DMS 273 (cell line): ENCODE results near the gene SEC16A.

ENCODE experiments used
- DNase-seq: peaks from one replicate; lab custom pipeline; 2025; ENCODE audit not compliant: unreplicated experiment; lab: John Stamatoyannopoulos, UW

The SEC16A gene

GRCh38 chr9:136502940-136503550 is 20.2 kb upstream of the SEC16A start:
- no peak for DNase-seq

GRCh38 chr9:136502196-136502595 is 19.4 kb upstream of the SEC16A start:
- DNase-seq, result no peak

- no peak for DNase-seq
Measured at GRCh38 chr9:136501686-136502085, 18.8 kb upstream of the SEC16A start.

DNA sequence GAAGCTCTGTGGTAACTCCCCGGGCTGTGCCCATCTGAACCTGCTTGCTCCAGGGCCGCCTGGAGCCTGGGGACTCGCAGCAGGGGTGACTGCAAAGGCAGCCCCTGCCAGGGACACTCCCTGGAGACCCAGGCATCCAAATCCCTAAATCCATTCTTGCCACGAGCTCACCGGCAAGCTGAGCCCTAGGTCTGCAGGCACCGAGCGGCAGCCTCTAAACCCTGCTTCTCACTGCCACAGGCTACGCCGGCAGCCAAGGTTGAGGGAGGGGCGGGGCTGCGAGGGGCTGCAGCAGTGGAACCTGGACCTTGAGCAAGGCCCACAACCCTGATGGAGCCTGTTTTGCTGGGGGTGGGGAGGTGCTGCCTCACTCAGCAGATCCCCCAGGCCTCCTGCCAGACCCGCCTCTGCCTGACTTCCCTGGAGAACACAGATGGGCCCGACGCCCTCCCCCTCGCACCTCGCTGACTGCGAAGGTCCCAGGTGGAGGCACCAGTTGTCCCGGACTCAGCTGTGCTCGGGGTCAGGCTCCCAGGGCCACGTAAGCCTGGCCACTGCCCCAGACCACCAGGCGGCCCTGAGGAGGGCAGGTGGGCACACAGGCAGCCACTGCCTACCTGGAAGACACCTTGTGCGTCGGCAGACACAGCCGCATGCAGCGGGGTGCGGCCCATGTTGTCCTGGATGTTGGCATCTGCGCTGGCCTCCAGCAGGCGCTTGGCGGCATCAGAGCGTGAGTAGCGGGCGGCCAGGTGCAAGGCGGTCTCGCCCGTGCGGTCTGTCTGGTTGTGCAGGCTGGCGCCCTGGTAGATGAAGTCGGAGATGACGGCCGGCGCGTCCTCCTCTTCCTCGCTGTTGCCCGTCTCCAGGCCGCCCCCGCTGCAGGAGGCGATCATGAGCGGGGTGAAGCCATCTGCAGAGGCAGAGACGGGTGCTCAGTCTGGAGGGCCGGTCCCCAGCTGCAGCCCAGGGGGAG is 17.4 kb upstream of the SEC16A start:
- DNase-seq, result peak; percentile 28

- no peak for DNase-seq
Measured at GRCh38 chr9:136499071-136499934, 16.5 kb upstream of the SEC16A start.

DNA sequence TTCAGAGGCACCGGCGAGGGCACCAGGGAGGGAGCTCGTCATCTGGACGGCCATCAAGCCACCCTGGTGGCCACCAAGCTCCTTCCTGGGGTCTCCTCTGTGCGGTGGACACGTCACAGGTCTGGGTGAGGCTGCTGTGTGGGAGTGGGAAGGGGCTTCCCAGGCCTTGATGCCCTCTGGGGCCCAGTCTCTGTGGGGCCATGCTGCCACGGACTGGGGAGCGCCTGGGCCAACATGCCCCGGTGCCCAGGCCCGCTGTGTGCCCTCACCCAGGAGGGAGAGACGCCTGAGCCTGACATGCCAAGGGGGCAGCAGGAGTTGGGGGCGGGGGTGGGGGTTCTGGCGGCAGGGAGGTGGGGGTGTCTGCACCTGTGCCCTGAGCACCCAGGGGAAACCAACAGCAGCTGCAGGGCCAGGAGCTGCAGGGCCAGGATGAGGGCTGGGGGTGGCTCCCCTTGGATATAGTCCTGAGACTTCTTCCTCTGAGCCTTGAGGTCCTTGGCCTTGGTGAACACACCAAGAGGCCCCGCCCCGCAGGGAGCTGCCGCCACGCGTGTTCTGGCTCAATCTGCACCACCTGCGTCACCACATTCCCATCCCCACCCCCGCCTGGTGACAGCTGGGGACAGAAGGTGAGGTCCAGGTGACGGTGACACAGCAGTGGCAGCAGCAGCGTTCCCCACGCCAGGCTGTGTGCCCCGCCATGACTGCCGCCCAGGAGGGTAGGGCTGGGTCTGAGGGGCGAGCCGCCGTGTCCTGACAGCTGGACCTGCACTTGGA is 15.3 kb upstream of the SEC16A start:
- no peak for DNase-seq

DNA sequence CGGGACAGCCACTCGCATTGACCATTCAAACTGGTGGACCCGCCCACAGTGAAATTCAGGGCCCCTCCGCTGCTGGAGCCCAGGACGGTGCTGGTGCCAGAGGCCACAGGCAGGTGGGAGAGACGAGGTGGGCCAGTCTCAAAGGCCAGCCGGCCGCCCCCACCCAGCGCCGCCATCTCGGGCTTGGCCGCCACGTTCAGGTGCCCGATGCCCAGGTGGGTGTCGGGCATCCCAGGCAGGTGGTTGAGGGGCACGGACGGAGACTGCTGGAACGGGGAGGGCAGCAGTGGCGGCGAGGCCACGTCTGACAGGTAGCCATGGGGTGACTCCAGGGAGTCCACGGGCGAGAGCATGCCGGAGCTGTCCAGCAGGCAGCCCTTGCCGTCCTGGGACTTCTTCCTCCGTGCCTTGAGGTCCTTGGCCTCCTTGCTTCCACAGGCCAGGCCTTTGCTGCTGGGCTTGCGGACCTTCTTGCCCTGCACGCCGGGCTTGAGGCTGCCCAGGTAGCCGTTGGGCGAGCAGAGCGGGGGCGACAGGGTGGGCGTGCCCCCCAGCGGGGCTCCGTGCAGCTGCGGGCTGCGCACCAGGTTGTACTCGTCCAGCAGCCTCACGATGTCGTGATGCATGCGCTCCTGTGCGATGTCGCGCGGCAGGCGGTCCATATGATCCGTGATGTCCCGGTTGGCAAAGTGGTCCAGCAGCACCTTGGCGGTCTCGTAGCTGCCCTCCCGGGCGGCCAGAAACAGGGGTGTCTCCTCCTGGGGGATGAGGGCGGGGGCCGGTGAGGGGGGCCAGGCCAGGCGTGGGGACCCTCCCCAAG is 14.2 kb upstream of the SEC16A start:
- DNase-seq, result no peak

GRCh38 chr9:136496181-136496580 is 13.3 kb upstream of the SEC16A start:
- no peak for DNase-seq

DNA sequence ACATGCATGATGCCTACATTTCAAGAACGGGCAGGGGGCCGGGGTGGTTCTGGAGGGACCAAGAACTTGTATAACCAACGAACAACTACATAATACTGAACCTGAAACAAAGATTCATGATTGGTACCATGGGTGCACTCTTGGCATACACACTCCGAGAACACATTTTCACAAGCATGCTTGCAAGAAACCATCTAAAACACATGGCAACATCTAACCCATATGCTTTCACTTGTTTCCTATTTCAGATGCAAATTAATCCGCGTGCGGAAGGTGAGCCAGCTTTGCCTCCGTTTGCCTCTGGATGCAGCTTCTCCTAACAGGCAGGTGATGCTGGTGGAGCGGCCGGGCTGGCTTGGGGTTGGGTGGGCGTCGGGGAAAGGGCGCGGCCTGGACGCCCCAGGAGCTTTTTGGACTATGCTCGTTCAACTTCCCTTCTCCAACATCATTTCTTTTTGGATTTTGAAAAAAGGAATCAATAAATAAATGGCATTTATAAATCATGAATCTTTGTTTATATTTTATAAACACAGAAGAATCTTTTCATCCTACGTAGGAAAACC is 12.5 kb upstream of the SEC16A start:
- DNase-seq, result peak; percentile 31

DNA sequence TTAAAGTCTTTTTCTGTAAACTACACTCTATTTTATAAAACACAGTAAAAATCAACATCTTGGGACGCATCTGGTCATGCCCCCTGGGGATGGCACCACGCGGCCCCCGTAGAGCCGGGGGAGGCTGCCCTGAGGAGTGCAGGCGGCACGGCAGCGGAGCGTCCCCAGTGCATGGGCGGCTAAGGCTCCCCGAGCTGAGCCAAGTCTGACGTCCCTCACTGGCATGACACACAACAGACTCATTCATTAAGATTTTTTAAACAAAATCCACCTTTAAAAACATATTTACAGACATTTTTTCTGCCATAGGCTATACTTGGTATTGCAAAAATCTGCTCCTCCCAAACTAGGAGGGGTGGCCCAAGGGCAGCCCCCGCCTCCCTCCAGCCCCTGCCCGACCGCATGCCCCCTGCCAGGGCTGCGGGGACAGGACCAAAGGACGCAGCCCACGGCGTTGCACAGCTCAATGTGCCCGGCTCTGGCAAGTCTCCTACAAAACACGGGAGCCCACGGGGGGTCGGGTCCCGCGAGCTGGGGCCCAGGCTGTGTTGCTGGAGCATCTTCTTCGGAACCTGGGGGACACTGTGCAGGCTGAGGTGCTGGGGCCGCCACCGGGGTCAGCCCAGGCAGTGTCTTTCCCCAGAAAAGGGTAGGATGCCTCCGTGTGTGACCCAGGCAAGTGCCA is 11.8 kb upstream of the SEC16A start:
- DNase-seq, result no peak

DNA sequence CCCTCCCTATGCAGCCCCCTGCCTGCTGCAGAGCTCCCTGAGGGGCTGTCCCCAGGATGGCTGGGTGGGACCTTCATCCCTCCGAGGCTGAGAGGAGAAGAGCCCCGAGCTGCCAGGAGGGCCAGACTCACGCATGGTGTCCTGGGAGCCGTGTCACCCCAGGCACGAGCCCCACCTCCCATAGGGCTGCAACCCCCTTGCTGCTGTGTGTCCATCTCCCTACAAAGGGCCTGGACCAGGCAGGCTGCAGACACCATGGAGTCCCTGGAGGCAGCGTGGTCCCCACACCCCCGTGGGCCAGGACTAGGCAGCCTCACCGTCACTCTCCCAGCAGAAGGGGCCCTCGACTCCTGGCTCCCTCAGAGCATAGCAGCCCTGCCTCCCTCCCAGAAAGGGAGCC is 11.2 kb upstream of the SEC16A start:
- DNase-seq, result no peak

GRCh38 chr9:136493567-136493971 is 10.7 kb upstream of the SEC16A start:
- no peak for DNase-seq

DNA sequence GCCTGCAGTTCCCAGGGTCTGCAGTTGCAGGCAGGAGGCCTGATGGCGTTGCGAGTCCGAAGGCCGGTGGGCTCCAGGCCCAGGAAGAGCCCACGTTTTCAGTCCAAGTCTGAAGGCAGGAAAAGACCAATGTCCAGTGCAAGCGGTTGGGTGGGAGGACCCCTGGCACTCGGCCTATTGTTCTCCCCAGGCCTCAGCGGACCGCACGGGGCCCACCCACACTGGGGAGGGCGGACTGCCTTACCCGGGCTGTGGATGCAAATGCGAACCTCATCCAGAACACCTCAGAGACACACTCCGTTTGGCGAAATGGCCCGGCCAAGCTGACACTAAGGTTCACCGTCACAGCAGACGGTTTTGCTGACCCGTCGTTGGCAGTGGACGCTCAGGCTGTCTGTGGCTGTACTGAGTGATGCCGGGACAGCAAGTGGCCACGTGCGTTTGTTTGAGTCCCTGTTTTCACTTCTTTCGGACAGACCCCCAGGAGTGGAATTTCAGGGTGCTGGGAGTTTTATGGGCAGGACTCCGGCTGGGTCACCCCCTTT is 10.2 kb upstream of the SEC16A start:
- no peak for DNase-seq

GRCh38 chr9:136489731-136490130 is 6.9 kb upstream of the SEC16A start:
- no peak for DNase-seq

DNA sequence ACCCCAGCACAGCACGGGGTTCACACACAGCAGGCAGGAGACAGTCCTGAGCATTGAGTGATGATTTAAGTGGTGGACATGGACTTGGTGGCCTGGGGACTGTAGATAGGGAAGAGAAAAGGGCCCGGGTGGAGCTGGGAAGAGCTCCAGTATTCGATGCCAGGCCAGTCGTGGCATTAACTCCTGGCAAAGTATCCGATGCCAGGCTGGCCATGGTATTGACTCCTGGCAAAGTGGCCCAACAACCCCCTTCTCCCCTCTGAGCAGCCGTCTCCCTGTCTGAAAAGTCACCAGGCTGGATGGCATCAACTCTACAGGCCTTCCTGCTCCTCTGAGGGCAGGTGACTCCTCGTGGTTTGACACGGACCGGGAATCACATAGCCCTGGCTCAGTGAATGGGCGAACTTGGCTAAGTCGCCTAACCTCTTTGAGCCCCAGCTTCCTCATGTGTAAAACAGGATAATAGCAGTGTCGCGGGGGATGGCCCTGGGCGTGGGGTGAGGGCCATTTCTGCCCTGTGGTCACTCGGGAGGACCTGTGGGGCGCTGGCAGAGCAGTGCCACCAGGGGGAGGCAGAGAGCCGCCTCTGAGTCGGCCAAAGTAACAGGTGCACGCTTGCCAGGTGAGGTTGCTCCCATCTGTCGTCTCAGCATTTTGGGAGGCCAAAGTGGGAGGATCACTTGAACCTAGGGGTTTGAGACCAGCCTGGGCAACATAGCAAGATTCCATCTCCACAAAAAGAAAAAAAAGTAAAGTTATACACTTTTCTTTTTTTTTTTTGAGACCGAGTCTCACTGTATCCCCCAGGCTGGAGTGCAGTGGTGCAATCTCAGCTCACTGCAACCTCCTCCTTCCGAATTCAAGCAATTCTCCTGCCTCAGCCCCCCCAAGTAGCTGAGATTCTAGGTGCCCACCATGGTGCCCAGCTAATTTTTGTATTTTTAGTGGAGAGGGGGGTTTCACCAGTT is 5.7 kb upstream of the SEC16A start:
- peak; percentile 72 for DNase-seq

GRCh38 chr9:136487672-136488071 is 4.8 kb upstream of the SEC16A start:
- no peak for DNase-seq

DNA sequence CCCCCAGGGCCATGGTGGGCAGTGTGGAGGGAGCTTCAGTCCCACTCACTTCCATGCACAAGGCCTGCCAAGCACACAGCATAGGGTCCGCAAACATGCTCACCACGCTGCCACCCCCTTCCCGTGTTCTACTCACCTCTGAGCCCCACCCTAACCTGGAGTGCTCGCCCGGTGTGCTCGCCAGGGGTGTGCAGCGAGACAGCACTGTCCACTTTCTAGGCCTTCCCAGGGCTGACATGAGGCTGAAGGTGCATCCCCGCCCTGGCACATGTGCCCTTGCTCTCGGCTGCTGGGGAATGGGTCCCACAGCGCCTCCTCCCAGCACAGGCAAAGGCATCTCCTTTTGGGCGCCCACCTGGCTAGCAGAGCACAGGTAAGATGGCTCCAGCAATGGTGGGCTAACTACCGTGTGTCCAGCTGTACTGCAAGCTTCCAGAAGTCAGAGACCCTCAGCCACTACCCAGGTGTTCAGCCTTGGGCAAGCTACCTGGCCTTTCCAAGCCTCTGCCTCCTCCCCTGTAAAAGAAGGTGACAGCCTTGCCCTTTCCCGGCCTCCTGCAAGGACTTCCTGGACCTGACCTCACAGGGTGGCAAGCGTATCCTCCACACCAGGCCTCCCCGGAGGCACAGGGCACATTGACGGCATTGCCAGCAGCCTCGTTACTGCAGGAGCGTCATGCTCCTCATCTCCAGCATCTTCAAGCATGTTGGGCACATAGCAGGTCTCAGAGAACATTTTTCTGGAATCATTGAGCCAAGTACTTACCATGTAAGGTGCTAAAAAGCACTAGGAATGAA is 4.2 kb upstream of the SEC16A start:
- no peak for DNase-seq
